NB4 (cell line): ENCODE results near the gene SIAH3.

ENCODE experiments used
- MAX ChIP-seq: IDR thresholded peaks from 2 replicates; pipeline ENCODE4 v1.6.1; 2011; ENCODE audit warnings: low read depth, low read length
- MYC ChIP-seq: IDR thresholded peaks from 2 replicates; pipeline ENCODE4 v1.6.1; 2011; ENCODE audit warnings: low read depth, low read length
- POLR2A ChIP-seq: IDR thresholded peaks from 2 replicates; pipeline ENCODE4 v1.6.1; 2011; ENCODE audit warnings: mild to moderate bottlenecking; ENCODE audit not compliant: insufficient read length; ENCODE audit errors: extremely low read depth
- TF ChIP-seq, protein P1 (sequence below): IDR thresholded peaks from one replicate; pipeline ENCODE4 v1.5.1; 2012; ENCODE audit warnings: low read depth, low read length

DNA sequence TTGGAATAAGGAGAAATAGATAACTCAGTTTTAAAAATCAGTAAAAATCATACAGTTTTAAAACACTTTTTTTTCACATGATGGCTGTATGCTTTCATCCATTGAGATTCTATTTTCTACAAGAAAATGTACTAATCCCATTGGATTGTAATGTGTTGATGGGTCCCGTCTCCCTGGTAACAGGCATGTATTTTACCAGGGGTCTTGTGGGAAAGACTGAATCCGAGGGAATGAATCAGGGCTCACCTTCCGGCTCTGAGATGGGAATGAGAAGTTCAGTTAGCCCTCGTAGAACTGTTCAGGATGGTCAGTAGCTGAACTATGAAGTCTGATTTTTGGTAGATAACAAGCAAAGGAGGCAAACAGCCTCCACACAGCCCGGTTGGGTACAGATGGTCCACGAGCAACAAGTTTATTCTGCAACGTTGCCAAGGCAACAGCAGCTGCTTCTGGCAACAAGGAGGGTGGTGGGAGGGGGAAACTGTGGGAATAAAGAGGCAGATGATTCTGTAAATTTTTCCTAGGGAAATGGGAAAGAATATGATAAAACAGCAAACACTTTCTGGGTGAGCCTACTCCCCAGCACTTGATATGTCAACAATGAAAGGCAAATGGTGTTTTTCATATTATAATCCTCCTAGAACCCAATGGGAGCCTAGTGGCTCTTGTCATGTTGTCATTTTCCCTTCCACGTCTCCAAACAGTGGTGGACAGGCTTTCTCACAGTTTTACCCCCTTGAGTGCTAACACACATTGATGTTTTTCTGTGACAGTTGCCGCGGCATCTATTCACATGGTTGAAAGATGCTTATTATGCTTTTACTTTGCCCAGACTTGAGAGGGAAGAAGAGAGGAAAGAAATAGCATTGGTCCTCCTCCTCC lies 12.4 kb upstream of the SIAH3 start:
- TF ChIP-seq, protein P1, sequence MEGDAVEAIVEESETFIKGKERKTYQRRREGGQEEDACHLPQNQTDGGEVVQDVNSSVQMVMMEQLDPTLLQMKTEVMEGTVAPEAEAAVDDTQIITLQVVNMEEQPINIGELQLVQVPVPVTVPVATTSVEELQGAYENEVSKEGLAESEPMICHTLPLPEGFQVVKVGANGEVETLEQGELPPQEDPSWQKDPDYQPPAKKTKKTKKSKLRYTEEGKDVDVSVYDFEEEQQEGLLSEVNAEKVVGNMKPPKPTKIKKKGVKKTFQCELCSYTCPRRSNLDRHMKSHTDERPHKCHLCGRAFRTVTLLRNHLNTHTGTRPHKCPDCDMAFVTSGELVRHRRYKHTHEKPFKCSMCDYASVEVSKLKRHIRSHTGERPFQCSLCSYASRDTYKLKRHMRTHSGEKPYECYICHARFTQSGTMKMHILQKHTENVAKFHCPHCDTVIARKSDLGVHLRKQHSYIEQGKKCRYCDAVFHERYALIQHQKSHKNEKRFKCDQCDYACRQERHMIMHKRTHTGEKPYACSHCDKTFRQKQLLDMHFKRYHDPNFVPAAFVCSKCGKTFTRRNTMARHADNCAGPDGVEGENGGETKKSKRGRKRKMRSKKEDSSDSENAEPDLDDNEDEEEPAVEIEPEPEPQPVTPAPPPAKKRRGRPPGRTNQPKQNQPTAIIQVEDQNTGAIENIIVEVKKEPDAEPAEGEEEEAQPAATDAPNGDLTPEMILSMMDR, result no peak
- TF ChIP-seq POLR2A, result no peak
- no peak for TF ChIP-seq MYC
- TF ChIP-seq MAX, result no peak
